ENCODE data around the gene SRPRB.

The SRPRB gene

GRCh38 chr3:133849346-133849745 is 43.7 kb downstream of the SRPRB start:
- DNase-seq: no peak

GRCh38 chr3:133850034-133850433 is 44.4 kb downstream of the SRPRB start:
- no peak for DNase-seq

GRCh38 chr3:133851266-133851906 is 45.8 kb downstream of the SRPRB start:
- no peak for DNase-seq

- no peak for DNase-seq
Measured at GRCh38 chr3:133851931-133852330, 46.3 kb downstream of the SRPRB start.

- no peak for DNase-seq
Measured at GRCh38 chr3:133853063-133853924, 47.7 kb downstream of the SRPRB start.

GRCh38 chr3:133853925-133854227 is 48.3 kb downstream of the SRPRB start:
- DNase-seq: no peak

- DNase-seq: no peak
Measured at GRCh38 chr3:133854264-133855001, 48.8 kb downstream of the SRPRB start.

GRCh38 chr3:133855002-133855370 is 49.4 kb downstream of the SRPRB start:
- no peak for DNase-seq

GRCh38 chr3:133855772-133856171 is 50.2 kb downstream of the SRPRB start:
- DNase-seq: no peak

GRCh38 chr3:133856316-133856715 is 50.7 kb downstream of the SRPRB start:
- DNase-seq: no peak

- no peak for DNase-seq
Measured at GRCh38 chr3:133857767-133858166, 52.2 kb downstream of the SRPRB start.

- no peak for DNase-seq
Measured at GRCh38 chr3:133859381-133860234, 54.0 kb downstream of the SRPRB start.

- no peak for DNase-seq
Measured at GRCh38 chr3:133860519-133860918, 54.9 kb downstream of the SRPRB start.

GRCh38 chr3:133862161-133862560 is 56.5 kb downstream of the SRPRB start:
- no peak for DNase-seq

- DNase-seq: no peak
Measured at GRCh38 chr3:133863911-133864310, 58.3 kb downstream of the SRPRB start.

- no peak for DNase-seq
Measured at GRCh38 chr3:133864616-133865015, 59.0 kb downstream of the SRPRB start.

GRCh38 chr3:133865136-133865855 is 59.7 kb downstream of the SRPRB start:
- no peak for DNase-seq

- DNase-seq: no peak
Measured at GRCh38 chr3:133866141-133866540, 60.5 kb downstream of the SRPRB start.

GRCh38 chr3:133868186-133868585 is 62.6 kb downstream of the SRPRB start:
- DNase-seq: no peak

- DNase-seq: no peak
Measured at GRCh38 chr3:133868758-133869475, 63.3 kb downstream of the SRPRB start.

- DNase-seq: no peak
Measured at GRCh38 chr3:133869586-133869985, 64.0 kb downstream of the SRPRB start.

- no peak for DNase-seq
Measured at GRCh38 chr3:133870822-133871221, 65.2 kb downstream of the SRPRB start.

Measured in CD4-positive, alpha-beta T cell treated with Interferon alpha-2 for 1 hour (primary cell).